Regular cardiac myocyte (primary cell): ENCODE measurements around the gene CLEC4A. TPM values are rescaled to one million over a fixed set of nuclear protein-coding genes. Genes with fewer than 3 reads are reported as not detected.

Source experiments
- total RNA-seq: library from RNA; depleted of rRNA; stranded (reverse); fragments of >200 nt; gene quantifications from 2 replicates; pipeline ENCODE4 v1.2.3, GENCODE V29; 2014

The CLEC4A gene
- total RNA-seq = 0.85 TPM in 1 of 2 replicates, not detected in the other

DNA sequence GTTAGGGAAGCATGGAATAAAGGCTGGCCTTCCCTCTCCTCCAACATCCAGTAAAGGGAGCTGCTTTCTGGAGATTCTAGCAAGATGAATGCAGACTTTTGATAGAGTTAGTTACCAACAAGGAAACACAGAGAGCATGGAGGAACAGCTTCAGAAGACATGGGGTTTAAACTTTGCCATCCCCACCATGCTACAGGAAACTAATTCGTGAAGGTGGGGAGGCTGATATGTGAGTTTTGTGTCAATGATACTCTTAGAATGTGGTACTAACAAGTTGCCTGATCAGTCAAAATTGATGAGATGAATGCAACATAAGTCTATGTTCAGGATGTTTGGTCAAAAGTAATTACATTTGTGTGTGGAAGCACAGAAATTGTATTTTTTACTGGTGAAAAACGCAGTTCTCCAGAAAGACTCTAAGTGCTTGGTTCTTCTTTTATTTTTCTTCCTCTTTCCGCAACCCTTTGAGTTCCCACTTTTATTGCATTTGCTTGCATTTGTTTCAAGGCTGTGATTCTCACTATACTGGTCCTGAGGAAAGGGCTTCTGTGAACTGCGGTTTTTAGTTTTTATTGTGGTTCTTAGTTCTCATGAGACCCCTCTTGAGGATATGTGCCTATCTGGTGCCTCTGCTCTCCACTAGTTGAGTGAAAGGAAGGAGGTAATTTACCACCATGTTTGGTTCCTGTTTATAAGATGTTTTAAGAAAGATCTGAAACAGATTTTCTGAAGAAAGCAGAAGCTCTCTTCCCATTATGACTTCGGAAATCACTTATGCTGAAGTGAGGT lies at the start of gene CLEC4A:
Gene CLEC4A, plus strand, starts transcription at position 494 of the 789 bp plus-strand sequence. Its CDS starts 262 bp downstream, at position 756.

DNA sequence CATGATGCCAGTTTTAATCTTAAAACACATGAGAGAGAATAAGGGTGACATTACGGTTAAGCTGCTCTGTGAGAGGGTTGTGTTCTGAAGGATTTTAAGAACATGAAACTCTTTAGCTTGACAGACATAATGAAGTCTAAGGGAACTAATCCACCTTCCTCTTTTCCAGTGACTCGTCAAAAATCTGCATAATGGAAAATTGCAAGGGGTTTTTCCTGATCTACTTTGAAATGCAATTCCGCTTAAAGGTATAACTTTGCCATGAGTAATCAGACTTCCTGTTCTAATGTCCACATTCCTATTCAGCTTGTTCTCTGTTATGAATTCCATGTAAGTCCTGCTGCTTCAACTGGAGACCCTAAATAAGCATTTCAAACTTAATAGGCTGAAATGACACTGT lies 33.4 kb downstream of the CLEC4A start, which contains the start of gene ZNF705A:
Gene ZNF705A, plus strand, starts transcription at position 171 of the 400 bp plus-strand sequence. CDS start 15,611 bp downstream, outside the sequence.

Other genes starting within 250 kb of the CLEC4A start
- gene SLC2A3, start 187.4 kb upstream of the CLEC4A start, total RNA-seq = 114 and 256 TPM in 2 replicates
- gene FOXJ2, start 90.9 kb upstream of the CLEC4A start, total RNA-seq = 4.0 and 4.2 TPM in 2 replicates
- 0.56 and 0.58 TPM in 2 replicates for gene C3AR1, start 57.3 kb upstream of the CLEC4A start, total RNA-seq
- gene NECAP1, start 41.3 kb upstream of the CLEC4A start, total RNA-seq = 77.5 and 83.7 TPM in 2 replicates
- gene ZNF705A, start 33.4 kb downstream of the CLEC4A start, total RNA-seq = under 0.01 TPM in 1 of 2 replicates, not detected in the other
- under 0.01 and 0.28 TPM in 2 replicates for gene FAM90A1, start 104.0 kb downstream of the CLEC4A start, total RNA-seq